ENCODE measurements around the gene WBP2. TPM values are rescaled to one million over a fixed set of nuclear protein-coding genes. Genes with fewer than 3 reads are reported as not detected.

Gene WBP2
- total and polyA plus RNA-seq, 10 of the 15 experiments (the other 5 are each of a cell fraction or from before 2014, with no cell fraction given): 1.5 to 57.3 (median 27.5) TPM

DNA sequence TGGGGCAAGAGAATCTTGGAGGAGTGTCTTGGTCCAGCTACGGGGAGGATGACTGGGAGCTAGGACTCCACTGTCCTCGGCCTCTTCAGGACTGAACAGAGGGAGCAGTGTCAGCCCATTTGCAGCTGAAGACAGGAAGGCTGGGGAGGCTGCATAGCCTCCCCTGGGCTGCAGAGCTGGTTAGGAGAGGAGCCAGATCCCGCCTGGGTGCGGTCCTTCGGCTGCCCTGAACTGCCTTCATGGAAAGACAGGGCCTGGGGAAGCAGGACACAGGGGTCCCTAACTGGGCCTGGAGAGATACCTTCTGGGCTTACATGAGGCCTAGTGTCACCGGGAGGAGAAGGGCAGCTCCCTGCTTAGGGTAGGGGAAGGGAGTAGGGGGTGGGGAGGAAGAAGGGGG is 37.6 kb downstream of the WBP2 start:
- ChIA-PET SMC1A (ENCODE audit: uncharacterized antibody, unreplicated experiment) (no interaction called here), POLR2A (interaction anchor here (1.4 kb wide), 1 partner anchor 9 kb away, joined by 3 read pairs; no protein-coding TSS in a partner anchor), RAD21 (ENCODE audit: unreplicated experiment) (no interaction called here), CTCF (interaction anchor here (1.4 to 1.6 kb wide), 2 partner anchors 11 to 53 kb away, joined by 4 to 5 read pairs; partner anchors contain the start of gene GALK1)
- H3K27me3 ChIP-seq (replicated peaks in 1 of 2; ENCODE audit: control insufficient read depth in 2 of 2, insufficient read depth in 2 of 2, low read length in 1 of 2): no peaks in the 10 kb centered on the region
- H3K9ac ChIP-seq (ENCODE audit: control insufficient read depth, insufficient read depth, low read length): no peak overlapping the region
- no peak for FAIRE-seq
- no peak overlapping the region for H3K4me3 ChIP-seq
- H3K36me3 ChIP-seq (ENCODE audit: control insufficient read depth in 2 of 2, insufficient read depth in 2 of 2, low read length in 1 of 2): peaks cover 28 to 40% of the 10 kb centered on the region in 2 experiments; a peak in 3 of 4 replicates
- H3K27ac ChIP-seq (ENCODE audit: control insufficient read depth, insufficient read depth): no peak overlapping the region
- no peak for ATAC-seq
- no peaks in the 10 kb centered on the region for H3K79me2 ChIP-seq (ENCODE audit: control insufficient read depth, insufficient read depth, low read length)
- no peak overlapping the region for H3K4me2 ChIP-seq (ENCODE audit: control insufficient read depth, insufficient read depth)
- WGBS (ENCODE audit: insufficient coverage, insufficient replicate concordance, low lambda C conversion rate, missing lambda C conversion rate): 97% methylated on average over 5 of the region's 6 CpGs
- no peaks in the 10 kb centered on the region for H4K20me1 ChIP-seq (ENCODE audit: control insufficient read depth, insufficient read depth)
- intact Hi-C loops (cut with micrococcal nuclease; ENCODE audit: unreplicated experiment): no loop called here
- H2AFZ ChIP-seq (ENCODE audit: control insufficient read depth, low read depth, low read length): no peak overlapping the region
- no peak for TF ChIP-seq CBX5 (IDR thresholded peaks at IDR 0.05; ENCODE audit: low read depth)
- TF ChIP-seq JUNB (IDR thresholded peaks at IDR 0.05): no peak
- no TSS peak for BruUV-seq (replicated peaks)
- H3K9me3 ChIP-seq (replicated peaks; ENCODE audit: control insufficient read depth, insufficient read depth, low read length): no peaks in the 10 kb centered on the region
- in situ Hi-C loops (cut with MboI): no loop called here
- H3K4me1 ChIP-seq (ENCODE audit: control insufficient read depth, insufficient read depth, low read length): no peaks in the 10 kb centered on the region
- DNase-seq (ENCODE audit: low read depth, low spot score): no peak

DNA sequence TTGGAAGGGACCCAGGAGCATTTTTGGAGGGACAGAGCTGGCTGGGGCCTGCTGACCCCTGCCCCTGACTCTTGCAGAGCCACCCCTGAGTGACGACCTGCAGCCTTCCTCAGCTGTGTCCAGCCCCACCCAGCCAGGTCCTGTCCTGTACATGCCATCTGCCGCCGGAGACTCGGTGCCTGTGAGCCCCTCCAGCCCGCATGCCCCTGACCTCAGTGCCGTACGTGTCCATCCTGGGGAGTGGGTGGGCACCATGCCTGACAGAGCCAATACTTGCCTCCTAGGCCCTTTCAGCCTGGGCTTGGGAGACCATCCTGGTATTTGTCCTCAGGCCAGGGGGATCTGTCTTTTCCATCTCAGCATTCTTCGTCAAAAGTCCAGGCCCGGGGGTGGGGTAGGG is 38.4 kb downstream of the WBP2 start:
- BruUV-seq (replicated peaks): no TSS peak
- POLR2A ChIA-PET: interaction anchor here (0.5 to 1.4 kb wide), 3 partner anchors 8 to 174 kb away, joined by 3 to 5 read pairs (median 4); no protein-coding TSS in a partner anchor

More for the DNA sequence above, 38.4 kb downstream of the WBP2 start:
- intact Hi-C loops (cut with micrococcal nuclease; ENCODE audit: unreplicated experiment): no loop called here
- Histone ChIP-seq H3K4me2 (ENCODE audit: control insufficient read depth, insufficient read depth) (no peak overlapping the region), H3K36me3 (ENCODE audit: control insufficient read depth in 2 of 2, insufficient read depth in 2 of 2, low read length in 1 of 2) (peaks cover 34 to 39% of the 10 kb centered on the region in 2 experiments; a peak in 3 of 4 replicates), H3K79me2 (ENCODE audit: control insufficient read depth, insufficient read depth, low read length) (no peaks in the 10 kb centered on the region), H3K4me1 (ENCODE audit: control insufficient read depth, insufficient read depth, low read length) (no peaks in the 10 kb centered on the region), H3K9ac (ENCODE audit: control insufficient read depth, insufficient read depth, low read length) (no peak overlapping the region), H3K4me3 (no peak overlapping the region), H3K27ac (ENCODE audit: control insufficient read depth, insufficient read depth) (no peak overlapping the region), H3K9me3 (replicated peaks; ENCODE audit: control insufficient read depth, insufficient read depth, low read length) (no peaks in the 10 kb centered on the region), H3K27me3 (replicated peaks in 1 of 2; ENCODE audit: control insufficient read depth in 2 of 2, insufficient read depth in 2 of 2, low read length in 1 of 2) (no peaks in the 10 kb centered on the region), H2AFZ (ENCODE audit: control insufficient read depth, low read depth, low read length) (no peak overlapping the region), H4K20me1 (ENCODE audit: control insufficient read depth, insufficient read depth) (no peaks in the 10 kb centered on the region)
- SMC1A ChIA-PET (ENCODE audit: uncharacterized antibody, unreplicated experiment): no interaction called here
- ATAC-seq (no peak), FAIRE-seq (no peak), DNase-seq (ENCODE audit: low read depth, low spot score) (no peak)
- RAD21 ChIA-PET (ENCODE audit: unreplicated experiment): no interaction called here
- WGBS (ENCODE audit: insufficient coverage, insufficient replicate concordance, low lambda C conversion rate, missing lambda C conversion rate): 95% methylated on average over 9 of the region's 9 CpGs
- CTCF ChIA-PET: interaction anchor here (0.9 to 1.4 kb wide), 4 partner anchors 12 to 55 kb away, joined by 3 to 5 read pairs (median 4); no protein-coding TSS in a partner anchor
- TF ChIP-seq RUNX3 (IDR thresholded peaks at IDR 0.05; ENCODE audit: low read length) (no peak), NRF1 (conservative IDR thresholded peaks at IDR 0.05; ENCODE audit: low read depth, low read length) (no peak), STAT3 (IDR thresholded peaks at IDR 0.05; ENCODE audit: low read depth, low read length) (no peak), YY1 (IDR thresholded peaks at IDR 0.05; ENCODE audit: low read depth, low read length) (no peak), CREM (IDR thresholded peaks at IDR 0.05; ENCODE audit: low read depth) (no peak), POLR2A (IDR thresholded peaks at IDR 0.05; ENCODE audit: low read depth, low read length) (peak; percentile 20), NFXL1 (IDR thresholded peaks at IDR 0.05; ENCODE audit: borderline replicate concordance) (no peak), NR2F1 (conservative IDR thresholded peaks at IDR 0.05) (no peak), BMI1 (IDR thresholded peaks at IDR 0.05; ENCODE audit: borderline replicate concordance) (no peak)
- in situ Hi-C loops (cut with MboI): no loop called here

All from GM12878 (cell line).